Measurements from ENCODE around the gene CEP164.
"Not testable (repeated sequence)": the region's sequence is repeated elsewhere in the genome, so short reads cannot be mapped to it uniquely, and the experiment has no call there.

CEP164 gene

GRCh38 chr11:117442869-117443239 lies 115.2 kb downstream of the CEP164 start:
- no peak for DNase-seq (ENCODE audit: low spot score)

- peak; percentile 16 for DNase-seq (ENCODE audit: low spot score)
Measured at GRCh38 chr11:117443266-117444186, 115.9 kb downstream of the CEP164 start.

- no peak for DNase-seq (ENCODE audit: low spot score)
Measured at GRCh38 chr11:117444256-117444655, 116.6 kb downstream of the CEP164 start.

- DNase-seq (ENCODE audit: low spot score): no peak
Measured at GRCh38 chr11:117444711-117445658, 117.3 kb downstream of the CEP164 start.

- no peak for DNase-seq (ENCODE audit: low spot score)
Measured at GRCh38 chr11:117449111-117449693, 121.5 kb downstream of the CEP164 start.

- no peak for DNase-seq (ENCODE audit: low spot score)
Measured at GRCh38 chr11:117453886-117454563, 126.4 kb downstream of the CEP164 start.

GRCh38 chr11:117454564-117454917 lies 126.9 kb downstream of the CEP164 start:
- no peak for DNase-seq (ENCODE audit: low spot score)

- DNase-seq (ENCODE audit: low spot score): no peak
Measured at GRCh38 chr11:117456027-117456720, 128.5 kb downstream of the CEP164 start.

- DNase-seq (ENCODE audit: low spot score): not testable (repeated sequence)
Measured at GRCh38 chr11:117456721-117457029, 129.0 kb downstream of the CEP164 start.

- no peak for DNase-seq (ENCODE audit: low spot score)
Measured at GRCh38 chr11:117457031-117457785, 129.6 kb downstream of the CEP164 start.

- DNase-seq (ENCODE audit: low spot score): no peak
Measured at GRCh38 chr11:117457835-117458234, 130.2 kb downstream of the CEP164 start.

GRCh38 chr11:117458275-117459122 lies 130.8 kb downstream of the CEP164 start:
- no peak for DNase-seq (ENCODE audit: low spot score)

GRCh38 chr11:117459123-117459978 lies 131.7 kb downstream of the CEP164 start:
- no peak for DNase-seq (ENCODE audit: low spot score)

GRCh38 chr11:117459979-117460300 lies 132.3 kb downstream of the CEP164 start:
- DNase-seq (ENCODE audit: low spot score): no peak

GRCh38 chr11:117461396-117462182 lies 133.9 kb downstream of the CEP164 start:
- DNase-seq (ENCODE audit: low spot score): no peak

GRCh38 chr11:117462183-117462863 lies 134.7 kb downstream of the CEP164 start:
- DNase-seq (ENCODE audit: low spot score): no peak

GRCh38 chr11:117462864-117463247 lies 135.2 kb downstream of the CEP164 start:
- DNase-seq (ENCODE audit: low spot score): no peak

All from kidney capillary endothelial cell (primary cell).